Activated CD4-positive, alpha-beta memory T cell treated with anti-CD3 and anti-CD28 coated beads, Interleukin-2, amount 10 ng/mL, durations not matched to agents 7 days and 5 days (primary cell): Measurements from ENCODE around the gene AKAP7. TPM values are rescaled to one million over a fixed set of nuclear protein-coding genes. Genes with fewer than 3 reads are reported as not detected.

Source experiments
- total RNA-seq, 2 experiments: library from RNA; stranded (reverse); gene quantifications; one replicate each; pipeline ENCODE4 v1.2.3, GENCODE V29; 2021

AKAP7 gene
- total RNA-seq, 2 experiments from 2014 or later = 7.2 to 8.4 TPM

Other genes starting within 250 kb of the AKAP7 start
- 10 to 100 TPM; 24.8 to 25.6 TPM for gene EPB41L2, start 72.2 kb upstream of the AKAP7 start, total RNA-seq